Renal cortical epithelial cell (primary cell): ENCODE data around the gene TMEM54. TPM values are rescaled to one million over a fixed set of nuclear protein-coding genes. Genes with fewer than 3 reads are reported as not detected.
A peak's percentile ranks its signal among the peaks of the same experiment; 100 is the strongest.

Experiments
- DNase-seq: peaks from one replicate; pipeline ENCODE4 v3.0.0-alpha.2; 2011; ENCODE audit warnings: low read depth
- total RNA-seq: library from RNA; depleted of rRNA; stranded (reverse); fragments of >200 nt; gene quantifications from 2 replicates; pipeline ENCODE4 v1.2.3, GENCODE V29; 2014

Gene TMEM54
- total RNA-seq, 1 donor from 2014 or later: 122 TPM

DNA sequence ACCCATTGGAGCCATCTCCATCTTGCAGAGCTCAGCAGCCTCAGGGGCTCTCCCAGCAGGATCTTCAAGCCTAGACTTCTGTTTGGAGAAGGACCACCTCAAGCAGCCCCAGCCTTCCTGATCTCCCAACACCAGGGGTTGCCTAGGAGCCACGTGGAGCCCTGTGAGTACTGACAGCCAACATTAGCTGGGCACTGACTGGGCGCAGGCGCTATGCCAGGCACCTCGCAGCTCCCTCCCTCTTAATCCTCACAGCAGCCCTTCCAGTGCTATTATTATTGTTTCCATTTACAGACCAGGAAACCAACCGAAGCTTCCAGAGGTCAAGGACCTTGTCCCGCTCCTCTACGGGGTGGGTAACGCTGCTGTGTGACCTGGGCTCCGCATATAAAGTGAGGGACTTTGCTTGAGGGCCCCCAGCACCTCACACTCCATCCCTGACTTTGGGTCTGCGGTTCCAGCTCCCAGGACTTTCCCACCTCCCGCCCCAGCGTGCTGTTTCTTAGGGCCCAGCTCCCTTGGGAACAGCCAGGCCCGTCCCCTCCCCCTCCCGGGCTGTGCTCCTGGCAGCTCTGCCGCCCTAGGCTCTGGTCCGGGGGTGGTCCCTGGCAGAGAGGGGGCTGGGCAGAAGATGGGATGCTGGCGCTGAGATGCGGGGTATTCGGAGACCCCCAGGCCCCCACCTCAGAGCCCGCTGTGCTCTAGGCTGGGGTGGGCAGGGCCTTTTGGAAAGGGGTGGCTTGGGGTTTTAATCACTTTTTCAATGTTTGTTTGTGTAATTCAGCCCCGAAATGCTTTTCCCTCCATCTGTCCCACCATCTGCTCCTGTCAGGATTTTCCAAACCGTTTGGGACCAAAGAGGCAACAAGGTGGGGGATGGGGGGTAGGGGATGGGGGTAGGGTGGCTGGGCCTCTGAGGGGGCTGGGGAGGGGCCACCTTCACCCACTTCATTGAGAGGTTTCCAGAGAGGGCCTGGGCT is 19.0 kb downstream of the TMEM54 start:
- DNase-seq: no peak

DNA sequence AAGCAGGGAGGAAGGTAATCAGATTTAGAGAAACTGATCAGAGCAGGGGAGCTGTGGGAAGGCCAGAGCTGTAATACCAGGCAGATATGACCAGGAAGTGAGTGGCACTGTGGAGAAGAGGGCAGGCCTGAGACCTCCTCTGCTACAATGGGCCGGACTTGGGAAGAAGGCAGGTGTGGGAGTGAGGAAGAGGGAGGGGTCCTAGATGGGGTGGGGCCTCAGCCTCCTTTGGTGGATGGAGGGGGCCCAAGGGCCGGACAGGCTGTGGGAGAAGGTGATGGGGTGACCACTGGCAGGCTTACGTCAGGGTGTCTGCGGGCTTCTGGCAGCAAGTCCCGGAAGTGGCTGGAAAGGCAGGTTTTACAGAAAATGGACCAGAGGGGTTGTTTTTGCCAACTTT is 19.9 kb downstream of the TMEM54 start:
- DNase-seq: no peak

GRCh38 chr1:32878637-32879041 is 22.6 kb downstream of the TMEM54 start:
- no peak for DNase-seq

- peak; percentile 50 for DNase-seq
These were observed 23.0 kb downstream of the TMEM54 start for GRCh38 chr1:32878183-32878582.

DNA sequence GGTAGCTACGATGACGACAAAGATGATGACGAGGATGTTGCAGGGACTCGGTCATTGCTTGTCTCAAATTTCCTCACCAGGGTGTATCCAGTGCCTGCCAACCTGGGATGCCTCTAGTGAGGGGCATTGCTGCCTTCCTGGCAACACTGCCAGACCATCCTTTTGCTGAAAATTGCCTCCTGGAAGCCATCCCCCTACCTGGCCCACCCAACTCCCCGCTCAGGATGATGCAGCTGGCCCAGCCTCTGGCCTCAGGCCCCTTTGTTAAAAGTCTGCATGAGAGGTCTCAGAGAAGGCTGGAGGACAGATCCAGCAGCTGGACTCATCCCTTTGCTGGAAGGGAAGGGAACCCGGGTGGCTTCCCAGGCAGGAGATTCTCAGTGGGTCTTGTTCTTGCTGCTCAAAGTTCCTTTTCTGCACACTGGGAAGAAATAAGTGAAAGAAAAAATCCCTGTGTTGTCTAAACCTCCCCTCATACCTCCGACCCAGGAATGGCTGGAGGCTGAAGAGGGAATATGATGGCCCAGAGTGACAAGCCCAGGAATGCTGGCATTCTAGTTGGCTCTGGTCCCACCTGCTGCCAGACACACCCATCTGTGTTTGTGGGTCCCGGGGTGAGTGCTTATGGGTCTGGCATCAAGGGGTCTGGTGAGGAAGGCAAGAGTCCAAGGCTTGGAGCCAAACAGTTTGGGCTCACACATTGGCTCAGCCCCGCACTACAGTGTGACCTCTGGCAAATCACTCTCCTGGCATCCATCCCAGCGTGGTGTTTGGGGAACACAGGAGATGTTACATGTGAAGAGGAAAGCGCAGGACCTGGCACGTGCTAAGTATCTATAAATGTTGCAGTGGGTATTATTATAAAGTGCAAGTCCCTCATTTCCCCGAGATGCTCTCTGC is 23.7 kb downstream of the TMEM54 start:
- no peak for DNase-seq

DNA sequence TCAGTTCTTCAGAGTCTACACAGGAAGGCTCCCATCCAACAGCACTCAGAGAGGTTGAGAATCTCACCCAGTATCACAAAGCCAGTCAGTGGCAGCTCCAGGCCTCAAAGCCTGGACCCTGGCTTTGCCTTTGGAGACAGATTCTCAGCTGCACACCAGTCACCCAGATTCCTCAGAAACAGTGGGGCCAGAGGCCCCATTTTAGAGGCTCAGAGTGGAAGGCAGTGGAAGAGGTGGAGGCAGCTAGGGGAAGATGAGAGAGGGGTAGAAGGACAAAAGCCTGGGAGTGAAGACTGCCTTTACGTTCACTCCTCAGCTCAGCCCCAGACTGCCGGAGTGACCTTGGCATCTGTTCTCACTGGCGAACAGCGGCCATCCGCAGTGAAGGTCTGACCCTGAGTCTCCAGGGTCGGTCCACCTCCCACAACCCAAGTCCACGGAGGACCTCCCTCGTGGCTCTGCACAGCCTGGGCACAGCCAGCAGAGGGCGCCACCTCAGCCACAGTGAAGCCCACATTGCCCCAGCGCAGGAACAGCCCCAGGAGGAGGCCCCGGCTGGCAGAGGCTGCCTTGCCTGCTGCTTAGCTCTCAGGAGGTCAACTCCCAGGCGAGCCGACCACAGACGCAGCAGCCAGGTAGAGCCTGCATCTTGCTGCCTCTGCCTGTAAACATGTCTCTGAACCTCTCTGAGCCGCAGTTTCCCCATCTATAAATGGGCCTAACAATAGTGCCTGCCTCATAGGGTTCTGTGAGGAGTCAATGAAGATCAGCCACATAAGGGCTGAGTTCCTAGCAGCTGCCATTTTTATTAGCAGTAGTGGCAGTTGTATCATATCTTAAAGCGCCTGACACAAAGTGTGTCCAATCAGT is 24.6 kb downstream of the TMEM54 start:
- DNase-seq: peak; percentile 15

DNA sequence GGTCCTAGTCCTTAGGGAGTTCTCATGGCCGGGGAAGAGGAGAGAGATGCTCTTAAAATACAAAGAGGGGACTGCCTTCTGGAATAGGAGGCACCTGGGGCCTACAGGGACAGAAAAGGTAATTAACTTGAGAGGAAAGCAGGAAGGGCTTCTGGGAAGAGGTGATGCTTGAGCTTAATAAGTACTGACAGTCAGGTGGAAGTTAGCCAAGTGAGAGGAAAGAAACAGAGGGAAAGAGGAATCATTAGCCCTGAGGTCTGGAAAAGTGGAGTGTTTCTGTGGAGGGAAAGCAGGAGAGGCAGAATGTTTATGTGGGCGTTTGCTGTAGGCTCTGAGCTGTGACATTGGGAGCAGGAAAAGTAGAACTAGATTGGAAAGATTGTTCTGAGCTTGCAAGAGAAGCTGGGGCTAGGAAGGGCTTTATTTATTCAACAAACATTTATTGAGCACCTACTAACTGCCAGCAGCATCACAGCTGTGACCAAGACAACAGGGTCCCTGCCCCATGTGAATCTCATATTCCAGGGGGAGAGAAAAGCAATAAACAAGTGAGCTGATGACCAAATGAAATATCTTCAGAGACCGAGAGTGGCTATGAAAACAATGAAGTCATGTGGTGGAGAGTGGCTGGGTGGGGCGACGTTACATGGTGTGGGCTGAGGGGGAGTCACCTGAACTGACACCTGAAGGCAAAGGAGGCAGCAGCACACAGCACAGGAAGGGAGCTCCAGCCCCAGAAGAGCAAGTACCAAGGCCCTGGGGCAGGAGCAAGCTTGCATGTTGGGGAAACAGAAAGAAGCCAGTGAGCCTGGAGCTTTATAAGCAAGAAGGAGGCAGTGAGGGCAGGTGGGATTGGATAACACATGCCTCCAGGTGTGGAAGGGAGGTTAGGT is 26.1 kb downstream of the TMEM54 start:
- no peak for DNase-seq

DNA sequence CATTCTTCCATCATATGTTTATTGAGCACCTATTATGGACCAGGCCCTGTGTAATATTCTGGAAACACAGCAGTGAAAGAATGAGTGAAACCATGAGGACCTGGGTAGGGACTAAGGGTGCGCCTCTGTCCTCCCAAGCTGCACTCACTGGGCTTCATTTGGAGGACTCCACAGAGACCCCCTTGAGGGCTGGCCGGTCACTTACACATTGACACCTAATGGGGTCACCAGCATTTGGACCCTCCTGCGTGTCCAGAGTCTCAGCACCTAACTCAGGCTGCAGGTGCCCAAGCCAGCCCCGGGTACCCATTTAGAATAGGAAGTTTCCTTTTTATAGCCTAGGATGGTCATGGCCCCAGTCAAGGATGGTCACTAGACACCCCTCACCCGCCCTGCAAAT is 27.7 kb downstream of the TMEM54 start:
- DNase-seq: no peak

DNA sequence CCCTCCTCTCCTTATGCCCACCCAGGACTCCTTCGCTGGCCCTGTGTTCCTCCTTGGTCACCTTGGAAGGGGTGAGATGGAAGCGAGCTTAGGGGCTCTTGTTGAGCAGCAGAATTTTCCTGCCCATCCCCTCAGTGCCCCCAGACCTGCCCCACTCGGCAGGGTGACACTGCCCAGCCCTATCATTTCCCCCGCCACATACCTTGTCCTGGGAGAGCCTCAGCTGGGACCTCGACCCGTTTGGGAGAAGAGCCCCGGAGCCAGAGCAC is 29.1 kb downstream of the TMEM54 start:
- no peak for DNase-seq

- no peak for DNase-seq
These were observed 29.6 kb downstream of the TMEM54 start for GRCh38 chr1:32871364-32872191.

- no peak for DNase-seq
These were observed 30.4 kb downstream of the TMEM54 start, which contains the start of gene FNDC5 for GRCh38 chr1:32870615-32871363. Gene FNDC5 (minus strand): TSS chr1:32870912.

DNA sequence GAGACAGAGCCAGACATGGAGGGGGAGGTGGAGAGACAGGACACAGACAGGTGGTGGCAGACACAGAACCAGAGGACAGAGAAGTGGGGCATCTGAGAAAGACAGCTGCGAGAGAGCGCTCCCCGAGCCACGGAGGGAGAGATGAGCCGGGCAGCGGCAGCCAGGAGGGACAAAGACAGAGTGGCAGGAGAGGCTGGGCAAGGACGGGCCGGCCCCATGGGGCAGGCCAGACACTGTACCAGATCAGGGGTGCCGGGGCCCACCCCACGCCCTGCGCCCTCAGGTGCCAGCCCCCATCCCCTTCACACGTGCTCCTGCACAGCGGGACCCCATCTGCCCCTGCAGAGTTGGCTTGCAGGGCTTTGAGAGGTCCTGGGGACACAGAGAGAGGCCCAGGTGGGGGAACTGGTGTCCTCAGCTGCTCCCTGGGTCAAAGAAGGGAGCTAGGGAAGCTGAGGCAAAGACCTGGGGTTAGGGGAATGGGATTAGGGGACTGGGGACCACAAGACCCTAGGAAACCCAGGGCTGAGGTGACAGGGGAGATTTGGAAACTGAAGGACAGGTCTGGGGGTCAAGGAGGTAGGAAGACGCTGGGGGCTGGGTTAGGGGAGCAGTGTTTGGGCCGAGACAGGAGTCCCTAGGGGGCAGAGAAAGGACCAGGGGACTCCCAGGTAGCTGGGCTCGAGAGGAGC is 31.1 kb downstream of the TMEM54 start:
- DNase-seq: no peak

DNA sequence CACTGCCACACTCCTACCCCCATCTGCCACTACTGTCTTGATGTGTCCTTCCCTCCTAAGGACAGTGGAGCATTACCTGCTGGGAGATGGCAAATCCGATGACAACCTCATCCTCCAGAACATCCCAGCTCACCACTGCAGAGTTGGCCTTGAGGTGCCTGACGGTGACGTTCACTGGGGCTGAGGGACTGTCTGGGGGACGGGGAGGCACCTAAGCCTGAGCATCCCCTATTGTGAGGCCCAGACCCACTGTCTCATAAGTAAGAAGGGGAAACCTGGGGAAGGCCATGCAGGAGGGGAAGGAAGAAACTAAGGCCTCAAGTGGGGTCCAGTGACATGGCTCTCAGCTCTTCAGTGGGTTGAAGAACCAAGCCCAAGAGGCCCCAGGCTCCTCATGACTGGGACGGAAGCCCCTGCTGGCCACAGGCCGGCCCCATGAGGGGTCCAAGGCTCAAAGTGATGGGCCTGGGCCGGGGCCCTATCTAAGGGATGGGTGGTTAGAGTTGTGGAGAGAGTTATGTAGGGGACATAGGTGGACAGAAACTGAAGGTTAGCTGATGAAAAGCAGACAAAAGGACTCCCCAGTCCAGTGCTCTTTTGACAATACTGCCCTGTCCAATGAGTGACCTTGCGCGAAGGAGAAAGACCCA is 32.3 kb downstream of the TMEM54 start:
- DNase-seq: no peak

DNA sequence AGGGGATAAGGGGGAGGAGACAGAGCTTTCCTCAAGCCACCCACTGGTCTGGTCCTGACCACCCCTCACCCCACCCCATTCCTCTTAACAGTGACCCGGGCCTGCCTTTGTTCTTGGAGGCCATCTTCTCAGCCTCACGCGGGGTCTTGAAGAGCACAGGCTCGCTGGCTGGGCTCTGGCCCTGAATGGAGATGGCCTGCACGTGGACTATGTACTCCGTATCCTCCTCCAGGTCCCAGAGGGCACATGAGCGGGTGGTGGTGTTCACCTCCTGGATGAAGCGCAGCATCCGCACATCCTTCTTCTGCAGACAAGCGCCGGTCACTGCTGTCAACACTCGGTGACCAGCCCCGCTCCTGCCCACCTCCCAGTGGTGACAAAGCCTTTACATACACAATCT is 33.1 kb downstream of the TMEM54 start:
- DNase-seq: no peak

DNA sequence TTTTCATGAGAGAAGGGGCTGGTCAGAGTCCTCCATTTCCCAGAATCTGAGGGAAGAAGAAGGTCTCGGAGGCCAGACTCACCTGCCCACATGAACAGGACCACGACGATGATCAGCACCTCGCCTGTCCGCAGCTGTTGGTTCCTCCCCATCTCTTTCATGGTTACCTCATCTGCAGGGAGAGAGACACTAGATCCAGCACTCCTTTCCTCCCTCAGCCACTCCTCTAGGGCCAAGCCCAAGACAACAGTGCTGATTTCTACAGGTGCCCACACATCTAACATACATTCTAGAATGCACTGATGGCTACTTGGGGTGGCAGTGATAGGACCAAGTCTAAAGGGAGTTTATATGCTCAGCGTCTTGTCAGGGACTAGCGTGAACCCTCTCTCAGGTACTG is 33.5 kb downstream of the TMEM54 start:
- no peak for DNase-seq

DNA sequence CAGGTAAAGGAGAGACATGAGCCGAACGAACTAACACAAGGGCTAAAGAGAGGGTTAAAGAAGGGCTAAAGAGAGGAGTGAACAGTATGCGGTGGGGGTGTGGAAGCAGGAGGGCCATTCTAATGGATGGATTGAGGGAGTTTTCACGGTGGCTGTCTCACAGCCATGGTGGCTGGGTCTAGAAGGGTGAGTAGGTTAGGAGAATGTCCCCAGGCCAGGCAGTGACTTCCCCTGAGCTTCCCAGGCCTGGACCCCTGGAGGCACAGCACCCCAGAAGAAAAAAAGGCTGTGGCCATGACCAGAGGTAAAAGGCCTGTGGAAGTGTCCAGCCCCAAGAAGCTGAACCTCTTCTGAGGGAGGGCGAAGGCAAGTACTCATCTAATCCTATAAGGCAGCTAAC is 34.0 kb downstream of the TMEM54 start:
- no peak for DNase-seq

- no peak for DNase-seq
These were observed 35.4 kb downstream of the TMEM54 start for GRCh38 chr1:32865639-32866405.
